ENCODE results near the gene FAM118A.
"Not testable (repeated sequence)": the region's sequence is repeated elsewhere in the genome, so short reads cannot be mapped to it uniquely, and the experiment has no call there.

FAM118A gene

DNA sequence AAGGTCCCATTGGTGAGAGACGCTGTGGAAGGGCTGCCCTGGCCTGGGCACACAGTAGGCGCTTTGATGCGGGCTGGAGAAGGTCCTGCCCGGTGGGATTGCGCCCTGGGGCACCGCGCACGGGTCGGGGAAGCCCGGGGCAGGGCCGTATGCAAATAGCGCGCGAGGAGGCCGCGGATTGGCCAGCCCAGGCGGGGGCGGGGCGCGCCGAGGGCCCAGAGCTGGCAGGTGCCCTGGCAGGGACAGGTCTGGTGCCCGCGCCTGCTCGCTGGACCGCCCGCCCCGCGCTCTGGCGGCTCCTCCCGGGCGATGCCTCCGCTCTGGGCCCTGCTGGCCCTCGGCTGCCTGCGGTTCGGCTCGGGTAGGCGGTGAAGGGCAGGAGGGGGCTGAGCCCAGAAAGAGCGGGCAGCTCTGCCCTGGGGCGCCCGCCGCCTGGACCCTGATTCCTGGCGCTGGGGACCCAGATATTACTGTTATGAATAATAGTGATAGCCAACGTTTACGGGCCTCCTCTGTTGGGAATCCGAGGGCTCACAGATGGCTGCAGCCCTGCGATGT, 24.9 kb upstream of the FAM118A start, which contains the start of gene UPK3A:
TSS of gene UPK3A (plus strand) at position 245 of the 558 bp plus-strand sequence. CDS start at position 310, 65 bp downstream.
- no peak for FAIRE-seq

DNA sequence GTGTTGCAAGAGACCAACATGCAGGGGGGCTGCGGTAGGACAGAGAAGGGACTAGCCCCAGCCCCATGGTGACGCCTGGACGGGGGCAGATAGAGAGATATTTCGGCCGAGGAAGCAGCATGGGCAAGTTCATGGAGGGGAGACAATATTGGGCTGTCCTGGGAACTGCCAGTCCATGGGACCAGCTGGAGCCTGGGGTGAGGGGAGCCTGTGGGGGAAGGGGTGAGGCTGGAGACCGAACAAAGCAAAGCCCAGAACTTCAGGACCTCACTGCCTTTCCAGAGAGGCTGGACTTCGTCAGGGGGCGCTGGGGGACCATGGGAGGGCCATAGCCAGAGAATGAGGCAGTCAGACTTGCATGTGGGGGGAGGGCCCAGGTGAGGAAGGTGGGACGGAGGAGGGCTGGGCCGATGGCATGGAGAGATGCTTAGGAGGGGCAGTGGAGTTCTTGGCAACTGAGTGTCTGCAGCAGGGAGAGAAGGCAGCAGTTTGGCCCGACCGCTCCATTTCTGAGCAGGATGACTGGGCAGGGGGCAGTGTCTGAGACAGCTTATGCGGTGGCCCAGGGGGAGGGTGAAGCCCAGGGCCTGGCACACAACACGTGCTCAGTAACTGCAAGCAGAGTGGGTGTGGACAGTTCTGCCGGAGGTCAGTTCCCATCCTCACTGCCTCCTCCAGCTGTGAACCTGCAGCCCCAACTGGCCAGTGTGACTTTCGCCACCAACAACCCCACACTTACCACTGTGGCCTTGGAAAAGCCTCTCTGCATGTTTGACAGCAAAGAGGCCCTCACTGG, 24.3 kb upstream of the FAM118A start:
- FAIRE-seq = no peak

DNA sequence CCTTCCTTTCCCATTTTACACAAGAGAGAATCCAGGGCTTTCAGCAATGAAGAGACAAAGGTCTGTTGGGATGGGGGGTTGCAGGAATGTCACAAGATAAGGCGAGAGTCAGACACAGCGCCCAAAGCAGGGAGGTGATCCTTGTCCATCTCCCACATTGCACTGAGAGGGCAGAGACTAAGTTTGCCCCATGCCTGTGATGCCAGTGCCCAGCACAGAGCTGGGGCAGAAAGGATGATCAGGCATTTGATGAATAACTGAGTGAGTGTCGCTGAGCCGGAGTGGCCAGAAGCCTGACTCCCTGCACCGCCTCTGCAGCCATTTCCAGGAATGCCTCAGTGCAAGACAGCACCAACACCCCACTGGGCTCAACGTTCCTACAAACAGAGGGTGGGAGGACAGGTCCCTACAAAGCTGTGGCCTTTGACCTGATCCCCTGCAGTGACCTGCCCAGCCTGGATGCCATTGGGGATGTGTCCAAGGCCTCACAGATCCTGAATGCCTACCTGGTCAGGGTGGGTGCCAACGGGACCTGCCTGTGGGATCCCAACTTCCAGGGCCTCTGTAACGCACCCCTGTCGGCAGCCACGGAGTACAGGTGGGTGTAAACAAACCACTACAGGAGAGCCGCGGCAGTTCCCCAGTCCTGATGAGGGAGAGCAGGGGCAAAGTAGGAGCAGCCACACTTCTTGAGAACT, 22.7 kb upstream of the FAM118A start:
- no peak for FAIRE-seq

DNA sequence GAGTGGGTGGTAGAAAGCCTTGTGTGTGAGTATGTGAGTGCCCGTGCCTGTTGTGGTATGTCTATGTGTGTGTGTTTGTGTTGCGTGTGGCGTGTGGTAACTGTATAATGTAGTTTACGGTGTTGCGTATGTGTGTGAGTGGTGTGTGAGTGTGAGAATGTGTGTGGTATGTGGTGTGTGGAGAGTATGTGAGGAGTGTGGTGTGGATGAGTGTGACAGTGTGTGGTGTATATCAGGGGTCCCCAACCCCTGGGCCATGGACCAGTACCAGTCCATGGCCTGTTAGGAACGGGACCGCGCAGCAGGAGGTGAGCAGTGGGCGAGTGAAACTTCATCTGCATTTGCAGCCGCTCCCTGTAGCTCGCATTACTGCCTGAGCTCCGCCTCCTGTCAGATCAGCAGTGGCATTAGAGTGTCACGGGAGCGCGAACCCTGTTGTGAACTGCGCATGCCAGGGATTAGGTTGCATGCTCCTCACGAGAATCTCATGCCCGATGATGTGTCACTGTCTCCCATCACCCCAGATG, 19.3 kb upstream of the FAM118A start:
- no peak for FAIRE-seq

DNA sequence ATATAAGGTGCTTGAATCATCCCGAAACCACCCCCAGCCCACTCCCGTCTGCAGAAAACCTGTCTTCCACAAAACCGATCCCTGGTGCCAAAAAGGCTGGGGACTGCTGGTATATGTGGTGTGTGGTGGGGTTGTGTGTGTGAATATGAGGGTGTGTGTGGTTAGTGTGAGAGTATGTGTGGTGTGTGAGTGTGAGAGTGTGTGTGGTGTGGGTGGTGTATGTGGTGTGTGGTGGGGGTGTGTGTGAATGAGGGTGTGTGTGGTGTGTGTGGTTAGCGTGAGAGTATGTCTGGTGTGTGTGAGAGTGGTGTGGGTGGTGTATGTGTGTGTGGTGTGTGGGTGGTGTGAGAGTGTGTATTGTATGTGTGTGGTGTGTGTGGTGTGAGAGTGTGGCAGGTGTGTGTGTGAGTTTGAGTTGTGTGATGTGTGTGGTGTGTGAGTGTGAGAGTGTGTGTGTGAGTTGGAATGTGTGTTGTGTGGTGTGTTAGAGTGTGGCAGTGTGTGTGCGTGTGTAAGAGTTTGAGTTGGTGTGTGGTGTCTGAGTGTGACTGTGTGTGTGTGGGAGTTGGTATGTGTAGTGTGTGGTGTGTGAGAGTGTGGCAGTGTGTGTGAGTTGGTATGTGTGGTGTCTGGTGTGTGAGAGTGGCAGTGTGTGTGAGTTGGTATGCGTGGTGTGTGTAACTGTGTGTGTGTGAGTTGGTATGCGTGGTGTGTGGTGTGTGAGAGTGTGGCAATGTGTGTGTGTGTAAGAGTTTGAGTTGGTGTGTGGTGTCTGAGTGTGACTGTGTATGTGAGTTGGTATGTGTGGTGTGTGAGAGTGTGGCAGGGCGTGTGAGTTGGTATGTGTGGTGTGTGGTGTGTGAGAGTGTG, 18.4 kb upstream of the FAM118A start:
- no peak for FAIRE-seq

DNA sequence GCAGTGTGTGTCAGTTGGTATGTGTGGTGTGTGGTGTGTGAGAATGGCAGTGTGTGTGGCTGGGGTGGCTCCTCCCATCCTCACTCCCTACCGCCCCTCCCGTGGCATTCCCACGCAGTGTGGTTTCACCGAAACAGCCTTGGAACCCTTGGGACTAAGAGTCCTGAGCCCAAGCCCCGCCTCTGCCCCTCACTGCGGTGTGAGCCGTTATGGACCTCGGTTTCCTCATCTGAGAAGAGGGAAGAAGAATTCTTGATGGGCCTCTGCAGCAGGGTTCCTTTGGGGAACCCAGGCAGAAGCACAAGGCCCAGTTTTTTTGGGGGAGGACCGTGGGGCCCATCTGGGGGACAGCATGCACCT, 17.8 kb upstream of the FAM118A start:
- FAIRE-seq = no peak

DNA sequence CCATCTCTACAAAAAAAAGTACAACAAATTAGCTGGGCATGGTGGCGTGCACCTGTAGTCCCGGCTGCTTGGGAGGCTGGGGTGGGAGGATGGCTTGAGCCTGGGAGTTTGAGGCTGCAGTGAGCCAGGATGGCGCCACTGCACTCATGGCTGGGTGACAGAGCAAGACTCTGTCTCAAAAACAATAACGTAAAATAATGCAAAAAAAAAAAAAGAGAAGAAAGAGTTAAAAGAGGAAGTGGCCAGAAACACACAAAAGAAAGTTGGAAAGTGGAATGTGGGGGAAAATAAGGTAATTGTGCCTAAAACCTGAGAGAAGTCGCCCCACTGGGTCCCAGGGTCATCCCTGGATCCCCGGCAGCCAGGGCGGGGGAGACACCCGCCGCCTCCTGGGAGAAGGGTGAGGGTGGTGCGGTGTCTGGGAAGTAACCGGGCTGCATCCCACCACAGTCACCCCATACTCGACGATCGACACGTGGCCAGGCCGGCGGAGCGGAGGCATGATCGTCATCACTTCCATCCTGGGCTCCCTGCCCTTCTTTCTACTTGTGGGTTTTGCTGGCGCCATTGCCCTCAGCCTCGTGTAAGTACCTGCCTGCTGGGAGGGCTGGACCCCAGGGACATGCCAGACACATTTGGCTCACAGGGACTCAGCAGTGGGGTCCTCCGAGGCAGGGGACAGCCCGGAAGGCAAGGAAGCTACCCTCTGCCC, 16.8 kb upstream of the FAM118A start:
- no peak for FAIRE-seq

DNA sequence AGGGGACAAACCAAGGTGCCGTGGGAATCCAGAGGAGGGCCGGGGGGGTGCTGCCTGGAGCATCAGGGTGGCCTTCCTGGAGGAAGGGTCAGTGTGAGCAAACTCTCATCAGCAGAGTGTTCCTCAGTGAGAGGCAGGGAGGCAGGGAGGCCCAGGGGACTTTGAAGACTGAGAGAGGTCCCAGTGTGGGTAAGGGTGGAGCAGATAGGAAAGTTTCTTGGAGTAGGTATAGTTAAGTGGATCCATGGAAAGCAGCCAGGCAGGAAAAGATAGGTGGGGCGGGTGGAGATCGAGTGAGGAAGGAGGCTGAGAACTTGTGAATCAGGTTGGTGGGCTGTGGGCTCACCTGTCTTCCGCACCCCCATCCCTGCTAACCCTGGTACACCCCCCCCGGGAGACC, 15.7 kb upstream of the FAM118A start:
- FAIRE-seq = no peak

DNA sequence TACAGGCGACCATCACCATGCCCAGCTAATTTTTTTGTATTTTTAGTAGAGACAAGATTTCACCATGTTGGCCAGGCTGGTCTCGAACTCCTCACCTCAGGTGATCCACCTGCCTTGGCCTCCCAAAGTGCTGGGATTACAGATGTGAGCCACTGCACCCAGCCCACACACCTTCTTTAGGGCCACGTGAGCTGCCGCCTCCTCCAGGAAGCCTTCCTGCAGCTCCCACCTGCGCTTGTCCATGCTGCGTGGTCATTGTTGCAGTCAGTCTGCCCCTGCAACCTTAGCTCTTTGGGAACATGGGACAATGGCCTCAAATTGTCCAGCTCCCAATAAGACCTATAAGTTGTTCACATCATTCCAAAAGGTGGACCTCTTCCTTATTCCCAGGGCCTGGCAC, 14.7 kb upstream of the FAM118A start:
- FAIRE-seq = not testable (repeated sequence)

DNA sequence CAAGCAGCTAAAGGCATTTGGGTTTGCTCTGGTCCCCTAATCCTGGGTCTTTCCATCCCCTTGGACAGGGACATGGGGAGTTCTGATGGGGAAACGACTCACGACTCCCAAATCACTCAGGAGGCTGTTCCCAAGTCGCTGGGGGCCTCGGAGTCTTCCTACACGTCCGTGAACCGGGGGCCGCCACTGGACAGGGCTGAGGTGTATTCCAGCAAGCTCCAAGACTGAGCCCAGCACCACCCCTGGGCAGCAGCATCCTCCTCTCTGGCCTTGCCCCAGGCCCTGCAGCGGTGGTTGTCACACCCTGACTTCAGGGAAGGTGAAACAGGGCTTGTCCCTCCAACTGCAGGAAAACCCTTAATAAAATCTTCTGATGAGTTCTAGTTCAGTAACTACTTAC, 14.2 kb upstream of the FAM118A start:
- no peak for FAIRE-seq

DNA sequence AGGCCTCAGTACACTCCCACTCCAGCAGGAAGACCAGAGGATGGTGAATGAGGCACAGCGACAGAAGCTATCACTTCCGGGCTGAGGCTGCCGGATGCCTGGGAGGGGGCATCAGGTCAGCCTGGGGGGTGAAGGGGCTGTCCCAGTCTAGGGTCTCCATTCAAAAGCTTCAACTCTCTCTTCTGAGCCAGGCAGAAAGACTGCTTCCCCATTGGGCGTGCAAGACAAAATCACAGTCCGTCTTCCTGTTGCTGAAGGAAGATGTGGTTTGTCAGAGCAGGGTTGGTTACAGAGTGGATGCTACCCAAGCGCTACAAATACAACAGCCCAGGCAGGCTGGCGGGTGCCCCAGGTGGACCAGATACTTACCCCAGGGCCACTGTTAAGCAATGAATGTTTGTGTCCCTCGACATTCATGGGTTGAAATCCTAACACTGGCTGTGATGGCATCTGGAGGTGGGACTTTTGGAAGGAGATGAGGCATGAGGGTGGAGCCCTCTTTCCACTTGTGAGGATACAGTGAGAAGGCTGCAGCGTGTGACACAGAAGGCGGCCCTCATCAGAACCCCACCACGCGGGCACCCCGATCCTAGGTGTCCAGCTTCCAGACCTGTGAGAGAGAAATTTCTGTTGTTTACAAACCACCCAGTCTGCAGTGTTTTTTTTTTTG, 13.0 kb upstream of the FAM118A start:
- FAIRE-seq = no peak

DNA sequence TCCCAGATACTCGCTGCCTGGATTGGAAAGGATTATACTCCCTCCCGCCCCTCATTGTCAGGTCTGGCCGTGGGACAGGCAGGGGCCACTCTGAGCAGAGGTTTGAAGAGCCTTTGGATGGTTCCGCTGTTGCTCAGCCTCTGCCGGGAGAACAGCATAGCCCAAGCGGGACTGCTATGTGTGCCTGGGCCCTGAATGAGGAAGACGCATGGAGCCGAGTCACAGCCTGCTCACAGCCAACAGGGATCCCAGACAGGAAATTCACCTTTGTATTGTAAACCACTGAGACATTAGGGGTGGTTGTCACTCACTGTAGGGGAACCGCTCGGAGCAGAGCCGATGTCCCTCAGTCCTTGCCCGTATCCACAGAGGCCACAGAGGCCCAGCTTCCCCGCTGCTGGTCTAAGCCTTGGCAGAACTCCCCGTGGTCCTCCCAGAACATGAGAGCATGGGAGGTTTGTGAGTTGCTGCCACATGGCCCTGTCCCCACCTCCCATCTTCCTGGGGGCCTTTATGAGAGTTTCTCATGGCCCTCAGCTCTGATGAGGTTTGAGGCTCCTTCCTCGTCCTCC, 10.7 kb upstream of the FAM118A start:
- FAIRE-seq = no peak

DNA sequence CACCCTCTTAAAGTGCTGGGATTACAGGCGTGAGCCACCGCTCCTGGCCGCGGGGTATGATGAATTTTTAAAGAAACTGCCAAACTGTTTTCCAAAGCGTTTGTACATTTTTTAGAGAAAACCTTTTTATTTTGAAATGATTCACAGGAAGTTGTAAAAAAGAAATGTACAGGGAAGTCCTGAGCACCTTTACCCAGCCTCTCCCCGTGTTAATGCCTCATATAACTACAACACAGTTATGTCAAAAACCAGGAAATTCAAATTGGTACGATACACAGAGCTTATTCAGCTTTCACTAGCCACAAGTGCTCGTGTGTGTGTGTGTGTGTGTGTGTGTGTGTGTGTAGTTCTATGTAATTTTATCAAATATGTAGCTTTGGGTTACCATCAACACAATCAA, 7.0 kb upstream of the FAM118A start:
- no peak for FAIRE-seq

DNA sequence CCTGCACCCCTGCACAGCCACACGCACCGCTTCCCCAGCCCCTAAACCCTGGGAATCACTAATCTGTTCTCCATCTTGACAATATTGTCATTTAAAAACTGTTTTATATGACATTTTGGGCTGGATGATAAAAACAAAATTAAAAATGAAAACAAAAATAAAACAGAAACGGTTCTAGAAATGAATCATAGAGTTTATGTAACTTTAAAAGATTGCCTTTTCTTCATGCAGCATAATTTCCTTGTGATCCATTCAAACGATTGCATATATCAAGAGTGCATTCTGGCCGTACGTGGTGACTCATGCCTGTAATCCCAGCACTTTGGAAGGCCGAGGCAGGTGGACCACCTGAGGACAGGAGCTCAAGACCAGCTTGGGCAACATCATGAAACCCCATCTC, 6.6 kb upstream of the FAM118A start:
- no peak for FAIRE-seq

DNA sequence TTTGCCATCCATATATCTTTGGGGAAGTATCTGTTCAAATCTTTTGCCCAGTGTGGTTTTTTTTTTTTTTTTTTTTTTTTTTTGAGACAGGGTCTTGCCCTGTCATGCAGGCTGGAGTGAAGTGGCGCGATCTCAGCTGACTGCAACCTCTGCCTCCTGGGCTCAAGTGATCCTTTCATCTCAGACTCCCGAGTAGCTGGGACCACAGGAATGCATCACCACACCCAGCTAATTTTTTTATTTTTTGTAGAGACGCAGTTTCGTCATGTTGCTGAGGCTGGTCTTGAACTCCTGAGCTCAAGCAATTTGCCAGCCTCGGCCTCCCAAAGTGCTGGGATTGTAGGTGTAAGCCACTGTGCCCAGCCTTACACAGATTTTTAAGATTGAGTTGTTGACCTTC, 4.8 kb upstream of the FAM118A start:
- no peak for FAIRE-seq

DNA sequence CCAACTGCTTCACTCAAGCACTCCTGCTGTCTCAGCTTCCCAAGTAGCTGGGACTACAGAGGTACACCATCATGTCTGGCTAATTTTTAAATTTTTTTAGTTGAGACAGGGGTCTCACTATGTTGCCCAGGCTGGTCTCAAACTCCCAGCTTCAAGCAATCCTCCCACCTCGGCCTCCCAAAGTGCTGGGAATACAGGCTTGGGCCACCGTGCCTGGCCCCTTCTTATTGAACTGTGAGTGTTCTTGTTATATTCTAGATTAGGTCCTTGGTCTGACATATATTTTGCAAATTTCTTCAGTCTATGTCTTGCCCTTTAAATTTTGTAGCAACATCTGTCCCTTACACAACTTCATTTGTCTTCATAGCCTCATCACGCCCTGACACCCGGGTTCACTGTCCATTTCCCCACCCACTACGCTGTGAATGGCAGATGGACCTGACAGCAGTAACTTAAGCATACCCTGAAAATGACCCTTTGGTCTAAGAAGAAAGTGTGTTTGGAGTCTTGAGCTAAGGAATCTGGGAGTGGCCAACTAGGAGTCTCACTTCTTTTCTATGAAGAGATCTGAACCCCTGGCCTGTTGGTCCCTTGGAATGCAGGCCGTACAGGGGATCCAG, 4.2 kb upstream of the FAM118A start:
- no peak for FAIRE-seq

DNA sequence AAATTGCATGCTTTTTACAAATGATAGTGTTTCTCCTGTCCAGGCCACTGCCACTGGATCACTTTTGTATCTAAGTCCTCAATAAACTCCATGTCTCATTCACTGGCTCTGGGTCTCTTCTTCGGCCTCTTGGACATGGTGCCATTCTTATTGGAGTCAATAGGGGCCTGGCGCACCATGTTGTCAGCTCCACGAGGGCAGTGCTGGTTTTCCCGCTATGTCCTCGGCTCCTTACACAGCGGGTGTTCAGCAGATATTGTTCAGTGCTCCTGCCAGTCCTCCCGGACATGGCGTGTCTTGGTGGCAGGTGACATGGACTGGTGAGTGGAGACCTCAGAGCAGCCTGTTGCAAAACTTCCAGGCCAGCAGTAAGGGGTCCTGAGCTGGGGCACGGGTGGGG, 3.6 kb upstream of the FAM118A start:
- no peak for FAIRE-seq

DNA sequence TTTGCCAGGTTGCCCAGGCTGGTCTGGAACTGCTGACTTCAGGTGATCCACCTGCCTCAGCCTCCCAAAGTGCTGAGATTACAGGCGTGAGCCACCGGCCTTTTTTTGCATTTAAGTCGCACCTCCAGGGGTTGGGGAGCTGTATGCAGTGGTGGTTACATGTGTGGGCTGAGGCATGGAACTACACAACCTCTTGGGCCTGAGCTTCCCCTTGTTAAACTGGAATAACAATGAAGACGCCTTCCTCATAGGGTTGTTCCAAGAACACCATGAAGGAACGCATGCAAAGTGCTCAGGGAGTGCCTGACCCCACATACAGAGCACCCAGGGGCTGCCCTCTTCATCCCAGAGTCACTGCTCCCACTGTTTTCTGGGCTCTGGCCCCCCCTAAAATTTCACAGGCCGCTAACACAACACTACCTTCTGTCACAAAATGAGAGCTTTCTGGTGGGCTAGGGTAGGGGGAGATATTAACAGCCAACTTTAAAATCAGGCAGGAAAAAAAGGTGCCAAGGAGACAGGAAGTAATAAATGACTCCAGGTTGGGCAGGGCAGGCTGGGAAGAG, 1.3 kb upstream of the FAM118A start:
- FAIRE-seq = no peak

DNA sequence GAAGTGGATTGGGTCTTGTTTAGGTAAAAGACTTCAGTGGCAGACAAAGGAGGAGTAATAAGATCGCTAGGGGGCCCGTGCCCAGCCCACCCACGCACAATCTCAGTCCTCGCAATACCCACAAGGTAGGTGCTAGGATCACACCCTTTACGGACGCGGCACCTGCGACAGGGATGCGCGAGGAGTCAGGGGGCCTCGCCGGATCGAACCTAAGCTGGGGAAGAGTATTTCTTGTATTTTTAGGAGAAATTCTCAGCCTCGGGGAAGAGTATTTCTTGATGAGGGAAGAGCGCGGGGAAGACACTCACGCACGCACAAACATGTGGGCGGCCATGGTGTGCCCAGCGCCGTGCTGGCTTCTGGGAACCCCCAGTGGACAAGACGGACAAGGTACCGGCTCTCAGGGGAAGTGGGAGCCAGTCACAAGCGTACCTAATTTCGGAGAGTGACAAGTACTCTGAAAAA, 745 bp upstream of the FAM118A start:
- FAIRE-seq = no peak

DNA sequence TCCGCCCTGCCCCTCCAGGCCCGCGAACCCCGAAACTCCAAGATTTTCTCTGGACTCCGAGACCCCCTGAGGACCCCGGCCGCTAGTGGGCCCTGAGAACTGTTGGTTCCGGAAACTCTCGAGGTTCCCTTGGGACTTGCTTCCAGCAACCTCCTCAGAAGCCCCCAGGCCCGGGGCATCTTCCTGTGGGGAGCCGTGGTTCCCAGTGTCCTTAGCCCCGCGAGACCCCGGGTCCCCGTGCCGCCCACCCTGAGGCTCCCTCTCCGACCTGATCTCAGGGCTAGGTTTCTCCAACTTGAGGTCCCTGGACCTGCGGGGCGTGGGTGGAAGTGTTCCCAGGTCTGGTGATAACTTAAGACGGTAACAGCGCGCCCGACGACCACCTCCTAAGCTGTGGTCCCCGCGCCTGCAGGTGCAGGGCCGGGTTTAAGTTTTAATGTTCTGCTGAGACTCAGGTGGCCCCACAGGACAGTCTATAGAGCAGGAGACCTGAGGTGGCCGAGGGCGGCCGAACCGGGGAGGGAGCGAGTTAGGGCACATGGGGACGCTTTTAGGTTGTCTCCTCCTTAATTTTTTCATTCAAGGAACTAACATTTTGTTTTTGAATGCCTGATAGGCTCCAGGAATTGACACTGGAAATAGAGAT, 720 bp downstream of the FAM118A start:
- no peak for FAIRE-seq
